Measurements from ENCODE around the gene TRAM2.

DNA sequence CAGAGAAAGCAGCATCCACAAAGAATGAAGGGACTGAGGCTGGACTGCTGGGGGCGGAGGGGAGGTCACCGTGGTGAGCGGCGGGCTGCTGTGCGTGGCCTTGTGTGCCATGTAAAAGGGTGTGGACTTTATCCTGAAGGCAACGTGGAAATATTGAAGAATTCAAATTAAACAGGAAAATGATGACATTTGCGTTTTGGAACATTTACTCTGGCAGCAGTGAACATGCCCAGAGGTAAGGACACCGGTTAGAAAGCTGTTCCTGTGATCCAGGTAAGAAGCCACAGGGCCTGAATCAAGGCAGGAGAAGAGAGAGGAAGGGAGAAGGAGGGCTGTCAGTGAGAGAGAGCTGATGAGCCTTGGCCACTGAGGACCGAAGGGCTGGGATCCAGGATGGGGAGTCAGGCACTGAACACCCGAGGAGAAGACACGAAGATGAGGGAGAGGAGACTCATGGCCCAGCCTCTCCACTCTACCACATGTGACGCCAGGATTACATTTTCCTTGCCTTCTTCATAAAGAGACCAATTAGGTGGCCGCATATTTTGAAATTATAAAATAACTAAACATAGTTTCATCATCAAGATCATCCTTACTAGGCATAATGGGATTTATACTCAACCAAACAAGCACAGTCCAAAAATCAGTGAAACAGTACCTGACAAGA, 58.4 kb downstream of the TRAM2 start:
- TF ChIP-seq CTCF (conservative IDR thresholded peaks at IDR 0.05) (no peak), ZFX (IDR thresholded peaks at IDR 0.05) (no peak)
